Loucy (cell line): ENCODE results near the gene PNPLA6.

Source experiments
- EZH2phosphoT487 ChIP-seq: fragments of 200-600 bp; IDR thresholded peaks from 2 replicates; pipeline ENCODE4 v1.6.1; 2018; ENCODE audit warnings: antibody characterized with exemption, mild to moderate bottlenecking, moderate library complexity, borderline replicate concordance
- TF ChIP-seq, protein P1 (sequence below): fragments of 200-600 bp; sonication (generic); conservative IDR thresholded peaks from 2 replicates; pipeline ENCODE4 v1.5.1; 2014; ENCODE audit warnings: mild to moderate bottlenecking, antibody characterized with exemption, low read length

- TF ChIP-seq, protein P1, sequence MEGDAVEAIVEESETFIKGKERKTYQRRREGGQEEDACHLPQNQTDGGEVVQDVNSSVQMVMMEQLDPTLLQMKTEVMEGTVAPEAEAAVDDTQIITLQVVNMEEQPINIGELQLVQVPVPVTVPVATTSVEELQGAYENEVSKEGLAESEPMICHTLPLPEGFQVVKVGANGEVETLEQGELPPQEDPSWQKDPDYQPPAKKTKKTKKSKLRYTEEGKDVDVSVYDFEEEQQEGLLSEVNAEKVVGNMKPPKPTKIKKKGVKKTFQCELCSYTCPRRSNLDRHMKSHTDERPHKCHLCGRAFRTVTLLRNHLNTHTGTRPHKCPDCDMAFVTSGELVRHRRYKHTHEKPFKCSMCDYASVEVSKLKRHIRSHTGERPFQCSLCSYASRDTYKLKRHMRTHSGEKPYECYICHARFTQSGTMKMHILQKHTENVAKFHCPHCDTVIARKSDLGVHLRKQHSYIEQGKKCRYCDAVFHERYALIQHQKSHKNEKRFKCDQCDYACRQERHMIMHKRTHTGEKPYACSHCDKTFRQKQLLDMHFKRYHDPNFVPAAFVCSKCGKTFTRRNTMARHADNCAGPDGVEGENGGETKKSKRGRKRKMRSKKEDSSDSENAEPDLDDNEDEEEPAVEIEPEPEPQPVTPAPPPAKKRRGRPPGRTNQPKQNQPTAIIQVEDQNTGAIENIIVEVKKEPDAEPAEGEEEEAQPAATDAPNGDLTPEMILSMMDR = no peak
- no peak for TF ChIP-seq EZH2phosphoT487
Measured at GRCh38 chr19:7539827-7540425, 4.4 kb downstream of the PNPLA6 start.
